ENCODE results near the gene PIAS4. TPM values are rescaled to one million over a fixed set of nuclear protein-coding genes. Genes with fewer than 3 reads are reported as not detected.
A peak's percentile ranks its signal among the peaks of the same experiment; 100 is the strongest.

PIAS4 gene
- total RNA-seq, 1 donor from 2014 or later, result 31.9 TPM

DNA sequence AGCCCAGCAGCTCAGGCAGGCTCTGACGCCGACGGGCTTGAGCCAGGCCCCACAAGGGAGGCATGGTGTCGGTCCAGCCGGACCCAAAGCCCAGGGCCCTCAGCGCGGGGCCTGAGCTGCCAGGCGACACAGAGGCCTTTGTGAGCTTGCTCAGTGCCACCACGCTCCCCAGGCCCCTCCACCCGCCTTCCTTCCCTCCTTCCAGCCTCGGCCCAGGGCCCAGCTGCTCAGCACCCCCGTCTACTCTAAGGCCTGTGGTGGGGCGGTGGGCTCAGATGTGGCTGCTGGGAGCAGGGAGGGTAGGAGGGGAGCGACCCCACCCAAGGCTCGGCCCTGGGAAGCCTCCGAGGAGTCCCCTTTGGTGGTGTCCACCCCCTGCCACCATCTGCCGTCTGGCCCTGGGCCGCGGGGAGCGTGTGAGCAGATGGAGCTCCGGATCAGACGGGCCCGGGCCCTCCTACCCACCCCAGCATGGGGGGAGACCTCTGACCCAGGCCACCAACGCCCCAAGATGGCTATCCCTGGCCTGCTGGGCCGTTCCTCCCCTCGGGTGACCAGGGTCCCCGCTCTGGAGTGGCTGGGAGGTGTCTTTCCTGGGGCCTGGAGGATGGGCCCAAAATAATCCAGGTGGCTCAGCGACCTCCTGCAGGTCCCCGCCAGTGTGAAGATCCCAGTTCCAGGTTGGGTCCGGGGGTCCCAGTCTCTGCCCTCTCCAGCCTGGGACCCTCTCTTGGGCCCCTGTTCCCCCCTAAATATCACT is 51.3 kb downstream of the PIAS4 start:
- DNase-seq (ENCODE audit: low spot score), result no peak

GRCh38 chr19:4059453-4059871 is 51.9 kb downstream of the PIAS4 start:
- DNase-seq (ENCODE audit: low spot score), result no peak

GRCh38 chr19:4059891-4060620 is 52.5 kb downstream of the PIAS4 start:
- DNase-seq (ENCODE audit: low spot score), result no peak

DNA sequence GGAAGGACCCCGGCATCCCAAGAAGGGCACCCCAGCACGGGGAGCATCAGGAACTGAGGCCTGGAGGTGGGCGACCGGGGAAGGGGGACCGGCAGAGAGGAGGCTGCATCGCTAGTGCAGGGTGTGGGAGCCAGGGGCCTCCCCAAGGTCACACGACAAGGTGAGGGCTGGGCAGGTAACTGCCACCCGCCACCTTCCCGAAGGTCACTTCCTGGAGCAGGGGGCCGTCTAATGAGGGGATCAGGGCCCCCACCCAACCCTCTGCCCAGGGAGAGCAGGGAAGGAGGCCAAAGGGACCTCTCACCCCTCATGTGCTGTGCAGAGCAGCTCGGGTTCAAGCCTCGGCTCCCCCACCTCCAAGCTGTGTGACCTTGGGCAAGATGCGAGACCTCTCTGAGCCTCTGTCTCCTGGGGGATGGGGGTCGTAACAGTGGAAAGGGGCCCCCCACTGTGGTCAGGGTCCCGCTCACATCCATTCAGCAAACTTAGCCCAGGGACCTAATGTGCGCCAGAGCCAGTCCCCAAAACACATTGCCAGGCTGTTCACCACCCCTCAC is 53.2 kb downstream of the PIAS4 start:
- DNase-seq (ENCODE audit: low spot score), result no peak

DNA sequence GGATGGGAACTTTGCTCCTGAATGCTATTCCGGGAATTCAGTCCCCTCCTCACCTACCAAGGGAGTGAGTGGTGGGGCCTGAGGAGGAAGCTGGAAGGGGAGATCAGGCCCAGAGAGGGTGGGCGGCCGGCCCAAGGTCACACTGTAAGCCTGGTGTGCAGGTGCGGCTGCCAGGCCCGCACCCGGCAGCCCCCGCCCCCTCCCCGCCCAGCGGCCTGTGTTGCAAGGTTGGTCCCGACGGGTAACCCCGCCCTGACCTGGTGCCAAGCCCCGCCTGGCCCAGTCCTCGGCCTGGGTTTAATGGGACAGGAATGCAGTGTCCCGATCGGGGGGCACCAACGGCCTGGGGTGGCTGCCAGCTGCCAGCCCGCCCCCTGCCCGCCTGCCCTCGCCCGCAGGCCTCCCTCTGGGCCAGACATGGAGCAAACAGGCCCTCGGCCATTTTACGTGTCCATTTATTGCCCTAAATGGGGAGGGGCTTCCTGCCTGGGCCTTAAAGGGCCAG is 53.7 kb downstream of the PIAS4 start:
- peak; percentile 75 for DNase-seq (ENCODE audit: low spot score)

DNA sequence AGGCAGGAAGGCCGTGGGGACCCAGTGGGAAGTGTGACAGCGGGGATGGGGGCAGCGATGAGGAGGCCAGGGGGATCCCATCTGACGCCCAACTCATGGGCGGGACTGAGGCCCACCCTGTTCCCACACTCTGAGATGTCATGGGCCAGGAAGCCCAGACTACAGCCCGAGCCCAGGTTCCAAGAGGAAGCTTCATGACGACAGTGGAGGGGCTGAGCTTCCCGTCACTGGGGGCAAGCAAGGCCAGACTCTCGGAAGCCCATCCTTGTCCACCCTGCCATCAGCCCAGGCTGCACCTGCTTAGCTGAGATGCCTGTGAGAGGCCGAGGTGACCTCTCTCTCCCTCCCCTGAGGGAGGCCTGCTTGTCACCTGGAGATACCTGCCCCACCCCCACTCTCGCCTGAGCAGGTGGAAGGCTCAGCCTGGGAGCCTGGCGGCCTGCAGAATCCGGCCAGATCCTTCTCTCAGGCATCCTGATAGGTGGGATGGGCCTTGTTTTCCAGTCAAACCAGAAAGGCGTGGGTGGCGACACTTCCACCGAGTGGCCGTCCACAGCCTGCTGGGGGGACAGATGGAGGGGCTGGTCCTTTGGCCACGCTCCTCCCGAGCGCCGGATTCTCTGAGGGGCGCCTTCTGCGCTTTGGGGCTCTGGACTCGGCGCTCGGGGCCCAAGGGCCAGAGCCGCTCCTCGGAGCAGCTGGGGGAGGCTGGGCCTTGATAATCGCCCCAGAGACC is 54.3 kb downstream of the PIAS4 start:
- DNase-seq (ENCODE audit: low spot score), result peak; percentile 83

GRCh38 chr19:4062419-4063368 is 55.2 kb downstream of the PIAS4 start:
- DNase-seq (ENCODE audit: low spot score), result no peak

DNA sequence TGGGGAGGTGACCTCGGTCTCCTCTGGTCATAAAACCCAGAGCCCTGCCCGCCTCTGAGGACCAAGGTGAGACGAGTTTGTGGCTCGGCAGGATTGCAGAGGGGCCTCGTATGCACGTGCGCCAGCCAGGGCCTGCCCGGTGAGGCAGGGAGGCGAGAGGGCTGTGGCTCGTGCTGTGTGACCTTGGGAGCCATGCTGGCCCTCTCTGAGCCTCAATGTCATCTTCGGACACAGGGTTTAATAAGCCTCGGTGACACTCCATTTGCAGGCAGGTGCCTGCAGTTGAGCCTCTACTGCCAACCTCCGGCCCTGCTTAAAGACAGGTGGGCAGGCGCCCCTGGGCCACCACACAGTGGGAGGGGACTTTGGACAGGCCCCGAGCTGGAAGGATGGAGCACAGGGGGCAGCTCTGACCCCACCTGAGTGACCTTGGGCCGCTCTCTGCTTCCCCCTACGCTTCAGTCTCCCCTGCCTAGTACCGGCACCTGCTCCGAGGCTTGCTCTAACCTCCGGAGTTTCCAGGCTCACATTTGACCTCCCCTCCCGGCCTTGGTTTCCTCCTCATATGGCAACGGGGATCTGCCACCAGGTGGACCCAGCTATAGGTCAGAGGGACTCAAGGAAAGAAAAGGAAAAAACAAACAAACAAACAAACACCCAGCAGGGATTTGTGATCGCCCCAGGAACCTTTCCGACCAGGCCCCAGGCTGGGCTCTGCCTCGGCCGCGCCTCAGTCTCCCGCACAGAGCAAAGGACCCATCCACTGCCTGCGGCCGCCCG is 56.0 kb downstream of the PIAS4 start:
- no peak for DNase-seq (ENCODE audit: low spot score)

GRCh38 chr19:4064149-4064495 is 56.6 kb downstream of the PIAS4 start:
- DNase-seq (ENCODE audit: low spot score), result no peak

DNA sequence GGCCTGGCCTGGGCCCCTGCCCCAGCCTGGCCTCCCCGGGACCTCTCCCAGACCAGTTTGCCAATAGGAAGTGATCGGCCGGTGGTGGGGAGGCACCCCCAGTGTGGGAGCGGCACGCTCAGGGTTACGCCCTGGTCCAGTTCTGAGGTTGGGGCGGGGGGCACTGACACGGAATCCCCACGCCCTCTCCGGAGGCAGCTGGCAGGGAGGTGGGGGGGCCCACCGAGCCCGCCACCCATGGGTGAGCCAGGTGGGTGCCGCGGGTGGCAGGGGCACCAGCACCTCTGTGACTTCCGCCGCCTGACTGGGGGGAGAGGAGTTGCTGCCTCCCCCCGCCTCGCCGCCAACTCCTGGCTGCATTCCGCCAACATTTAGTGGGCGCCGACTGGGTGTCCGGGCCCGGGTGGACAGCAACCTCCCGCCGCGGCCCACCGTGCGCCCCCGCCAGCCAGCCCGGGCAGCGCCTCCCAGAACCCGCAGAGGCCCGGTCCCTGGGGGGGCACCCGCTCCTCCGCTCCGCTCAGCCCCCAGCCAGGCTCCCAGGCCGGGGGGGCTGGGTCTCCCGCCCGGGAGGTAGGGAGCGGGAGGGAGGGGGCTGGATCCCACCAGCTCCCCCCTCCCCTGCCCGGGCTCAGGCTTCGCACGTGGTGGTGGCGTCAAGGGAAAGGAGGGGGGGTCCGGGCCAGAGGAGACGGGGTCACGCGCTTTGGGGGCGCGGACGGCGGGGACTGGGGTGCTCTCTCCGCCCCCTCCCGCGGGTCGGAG is 57.1 kb downstream of the PIAS4 start:
- peak; percentile 51 for DNase-seq (ENCODE audit: low spot score)

GRCh38 chr19:4065430-4066175 is 58.1 kb downstream of the PIAS4 start:
- peak; percentile 97 for DNase-seq (ENCODE audit: low spot score)

- no peak for DNase-seq (ENCODE audit: low spot score)
These were observed 58.7 kb downstream of the PIAS4 start for GRCh38 chr19:4066176-4066606.

- DNase-seq (ENCODE audit: low spot score), result peak; percentile 80
These were observed 59.3 kb downstream of the PIAS4 start, which contains the start of gene ZBTB7A for GRCh38 chr19:4066682-4067395. Gene ZBTB7A (minus strand): TSS chr19:4066899. CDS start chr19:4055232, 11,667 bp downstream.

- DNase-seq (ENCODE audit: low spot score), result no peak
These were observed 60.0 kb downstream of the PIAS4 start for GRCh38 chr19:4067396-4068046.

DNA sequence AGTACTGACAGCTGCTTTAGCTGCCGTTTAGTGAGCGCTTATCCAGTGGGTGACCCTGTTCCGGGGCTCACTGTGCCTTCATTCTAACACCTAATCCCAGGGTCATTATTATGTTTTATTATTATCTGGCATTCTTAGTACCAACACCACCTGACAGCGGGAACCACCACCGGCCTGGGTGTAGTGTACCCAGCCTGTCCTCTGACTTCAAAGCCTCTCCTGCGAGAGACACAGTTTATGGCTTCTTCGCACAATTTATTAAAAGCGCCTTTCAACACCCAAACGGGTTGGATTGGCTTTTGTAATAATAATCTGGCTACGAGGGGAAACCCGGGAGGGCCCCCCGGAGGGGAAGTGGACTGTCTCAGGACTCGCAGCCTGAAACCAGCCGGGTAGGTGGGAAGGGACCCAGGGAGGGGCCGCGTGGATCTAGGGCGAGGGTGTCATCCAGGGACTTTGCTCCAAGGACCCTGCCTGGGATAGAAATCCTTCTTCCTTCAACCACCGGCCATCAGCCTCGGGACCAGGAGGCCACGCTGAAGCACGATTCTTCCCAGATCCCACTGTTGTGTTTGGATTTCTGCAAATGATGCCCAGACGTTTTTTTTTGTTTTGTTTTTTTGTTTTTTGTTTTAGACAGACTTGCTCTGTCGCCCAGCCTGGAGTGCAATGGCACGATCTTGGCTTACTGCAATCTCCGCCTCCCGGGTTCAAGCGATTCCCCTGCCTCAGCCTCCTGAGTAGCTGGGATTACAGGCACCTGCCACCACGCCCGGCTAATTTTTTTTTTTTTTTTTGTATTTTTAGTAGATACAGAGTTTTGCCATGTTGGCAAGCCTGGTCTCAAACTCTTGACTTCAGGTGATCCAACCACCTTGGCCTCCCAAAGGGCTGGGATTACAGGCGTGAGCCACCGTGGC is 60.8 kb downstream of the PIAS4 start:
- no peak for DNase-seq (ENCODE audit: low spot score)

DNA sequence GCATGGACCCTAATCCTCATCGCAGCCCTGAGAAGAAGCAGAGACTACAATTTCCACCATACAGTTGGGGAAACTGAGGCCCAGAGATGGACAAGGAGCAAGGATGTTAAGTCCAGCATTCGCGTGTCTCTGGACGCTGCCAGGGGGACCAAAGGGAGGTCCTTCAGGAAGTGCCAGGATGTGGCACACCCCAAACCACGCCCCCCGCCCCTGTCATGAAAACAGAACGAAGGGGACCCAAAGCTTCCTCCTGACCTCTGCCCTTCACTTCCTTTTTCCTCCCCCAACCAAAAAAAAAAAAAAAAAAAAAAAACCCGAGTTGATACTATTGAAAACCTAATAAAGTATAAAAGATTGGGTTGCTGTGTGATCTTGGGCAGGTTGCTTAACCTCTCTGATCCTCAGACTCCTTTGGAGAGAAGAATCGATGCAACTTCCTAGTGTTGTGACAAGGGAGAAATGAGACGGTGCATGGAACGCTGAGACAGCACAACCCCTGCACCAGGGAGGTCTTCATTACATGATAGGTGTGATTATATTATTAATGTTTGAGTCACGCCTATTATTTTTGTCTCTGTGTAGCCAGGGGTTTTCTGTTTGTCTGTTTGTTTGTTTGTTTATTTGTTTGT is 61.9 kb downstream of the PIAS4 start:
- DNase-seq (ENCODE audit: low spot score), result no peak

Measured in mucosa of gallbladder (tissue), 1 donor.